Measurements from ENCODE around the gene PRKCE. TPM values are rescaled to one million over a fixed set of nuclear protein-coding genes. Genes with fewer than 3 reads are reported as not detected.
A peak's percentile ranks its signal among the peaks of the same experiment; 100 is the strongest.

PRKCE gene
- total and polyA plus RNA-seq, 2 donors (not counting 1 experiment from before 2014, with no cell fraction given): 23.6 to 271 TPM

DNA sequence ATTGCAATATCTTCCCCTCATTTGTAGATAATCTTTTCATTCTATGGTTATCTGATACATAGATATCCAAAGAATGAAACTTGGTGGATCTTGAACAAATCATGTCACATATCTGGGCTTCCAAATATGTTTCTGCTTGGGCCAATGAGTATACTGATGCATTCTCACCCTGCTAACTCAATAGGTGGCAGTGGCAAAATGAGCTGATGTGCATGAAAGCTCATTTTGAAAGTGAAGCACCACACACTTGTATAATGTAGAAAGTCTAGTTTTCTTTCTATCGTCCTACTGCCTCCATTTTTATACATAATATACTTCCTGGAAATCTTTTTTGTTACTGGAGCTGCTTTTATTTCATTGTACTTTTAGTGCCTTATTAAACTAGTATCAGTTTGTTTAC lies 208.2 kb downstream of the PRKCE start:
- Mint-ChIP-seq H3K27ac (no peak overlapping the region), H3K27me3 (no peaks in the 10 kb centered on the region), H3K4me3 (peak overlapping the region; percentile 84), H3K4me1 (peaks cover 44% of the 10 kb centered on the region), H3K9me3 (ENCODE audit: insufficient read depth) (no peaks in the 10 kb centered on the region)
- TF ChIP-seq EZH2 (IDR thresholded peaks at IDR 0.05; ENCODE audit: borderline replicate concordance, insufficient read depth, low read depth, low read length, poor library complexity, severe bottlenecking): no peak
- TF ChIP-seq, protein P1, sequence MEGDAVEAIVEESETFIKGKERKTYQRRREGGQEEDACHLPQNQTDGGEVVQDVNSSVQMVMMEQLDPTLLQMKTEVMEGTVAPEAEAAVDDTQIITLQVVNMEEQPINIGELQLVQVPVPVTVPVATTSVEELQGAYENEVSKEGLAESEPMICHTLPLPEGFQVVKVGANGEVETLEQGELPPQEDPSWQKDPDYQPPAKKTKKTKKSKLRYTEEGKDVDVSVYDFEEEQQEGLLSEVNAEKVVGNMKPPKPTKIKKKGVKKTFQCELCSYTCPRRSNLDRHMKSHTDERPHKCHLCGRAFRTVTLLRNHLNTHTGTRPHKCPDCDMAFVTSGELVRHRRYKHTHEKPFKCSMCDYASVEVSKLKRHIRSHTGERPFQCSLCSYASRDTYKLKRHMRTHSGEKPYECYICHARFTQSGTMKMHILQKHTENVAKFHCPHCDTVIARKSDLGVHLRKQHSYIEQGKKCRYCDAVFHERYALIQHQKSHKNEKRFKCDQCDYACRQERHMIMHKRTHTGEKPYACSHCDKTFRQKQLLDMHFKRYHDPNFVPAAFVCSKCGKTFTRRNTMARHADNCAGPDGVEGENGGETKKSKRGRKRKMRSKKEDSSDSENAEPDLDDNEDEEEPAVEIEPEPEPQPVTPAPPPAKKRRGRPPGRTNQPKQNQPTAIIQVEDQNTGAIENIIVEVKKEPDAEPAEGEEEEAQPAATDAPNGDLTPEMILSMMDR (IDR thresholded peaks at IDR 0.05): no peak
- Histone ChIP-seq H3K4me1 (ENCODE audit: control insufficient read depth in 2 of 2, insufficient read depth in 2 of 2, low read length in 2 of 2) (peaks cover 31 to 35% of the 10 kb centered on the region in 2 donors), H3K27ac (ENCODE audit: low read length in 2 of 2) (peak overlapping the region in 1 of 2 donors; percentile 60), H4K20me1 (ENCODE audit: control insufficient read depth, insufficient read depth, low read length, poor library complexity, severe bottlenecking) (peaks cover 23% of the 10 kb centered on the region), H3K4me2 (replicated peaks; ENCODE audit: low read depth, low read length, poor library complexity, severe bottlenecking) (peak overlapping the region; percentile 83), H3K9ac (ENCODE audit: low read length) (peak overlapping the region; percentile 68), H3K9me3 (ENCODE audit: control extremely low read depth in 1 of 3, control insufficient read depth in 2 of 3, insufficient read depth in 1 of 3, low read length in 2 of 3) (peaks cover 0 to 4% (median 0%) of the 10 kb centered on the region in 3 donors), H3K4me3 (ENCODE audit: control extremely low read depth in 1 of 5, extremely low read depth in 1 of 5, insufficient read depth in 1 of 5, low read depth in 2 of 5, low read length in 4 of 5) (no peak overlapping the region), H3K27me3 (replicated peaks in 1 of 4; ENCODE audit: control extremely low read depth in 1 of 4, control insufficient read depth in 3 of 4, insufficient read depth in 4 of 4, low read length in 3 of 4) (no peaks in the 10 kb centered on the region), H3K79me2 (ENCODE audit: control insufficient read depth, insufficient read depth, low read length) (peaks cover 81% of the 10 kb centered on the region), H2AFZ (ENCODE audit: insufficient read depth, low read depth, low read length, poor library complexity, severe bottlenecking) (no peak overlapping the region), H3K36me3 (replicated peaks in 1 of 2; ENCODE audit: control extremely low read depth in 1 of 2, control insufficient read depth in 1 of 2, extremely low read depth in 1 of 2, insufficient read depth in 2 of 2, low read length in 1 of 2) (peaks cover 0 to 8% of the 10 kb centered on the region in 2 experiments)
- POLR2A ChIA-PET: no interaction called here
- no peak for DNase-seq
- CTCF ChIA-PET: no interaction called here
- WGBS (ENCODE audit: insufficient coverage): no CpG with 5 or more reads among the region's 1 CpG
- intact Hi-C loops (cut with micrococcal nuclease): no loop called here
- no peak for ATAC-seq (ENCODE audit: low read depth)

DNA sequence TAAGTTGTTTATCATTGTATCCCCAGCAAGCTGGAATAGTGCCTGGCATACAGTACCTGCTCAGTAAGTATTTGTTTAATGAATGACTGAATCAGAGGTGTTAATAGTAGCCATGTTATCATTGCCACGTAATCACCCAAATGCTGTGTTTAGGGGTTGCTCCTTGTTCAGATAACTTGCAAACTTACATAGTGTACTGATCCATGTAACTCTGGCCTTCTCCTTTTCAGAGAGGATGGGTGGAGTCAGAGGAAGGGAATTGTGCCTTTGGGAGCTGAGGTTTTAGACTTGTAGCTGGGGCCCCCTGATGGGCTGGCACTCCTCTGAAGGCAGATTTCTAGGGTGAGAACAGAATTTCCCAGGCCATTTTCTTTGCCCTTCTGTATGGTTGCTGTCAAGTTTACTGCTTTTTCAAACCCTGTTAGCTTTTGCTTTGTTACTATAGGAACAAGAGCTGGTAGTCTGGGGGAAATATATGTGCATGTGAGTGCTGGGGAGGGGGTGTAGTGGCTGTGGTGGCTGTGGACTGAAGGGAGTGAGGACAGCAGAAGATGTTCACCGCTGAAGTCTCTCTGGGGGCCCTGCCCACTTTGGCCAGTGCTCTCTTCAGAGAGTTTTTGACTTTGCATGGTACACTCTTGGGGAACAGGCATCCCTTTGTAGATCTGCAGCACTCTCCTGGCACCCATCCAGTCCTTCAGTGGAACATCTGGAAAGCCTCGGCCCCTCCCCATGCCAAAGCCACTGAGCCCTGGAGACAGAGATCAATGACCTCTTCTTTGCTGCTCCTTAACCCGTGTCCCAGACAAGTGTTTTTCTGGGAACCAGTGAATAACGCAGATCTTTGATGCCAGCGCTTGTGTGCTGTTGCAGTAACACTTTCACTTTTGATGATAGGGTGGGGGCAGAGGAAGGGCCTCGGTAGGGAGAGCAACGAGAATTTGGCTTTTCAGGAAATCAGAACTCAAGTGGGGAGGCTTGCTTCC lies 209.0 kb downstream of the PRKCE start:
- H3K4me3 ChIP-seq (ENCODE audit: control extremely low read depth in 1 of 5, extremely low read depth in 1 of 5, insufficient read depth in 1 of 5, low read depth in 2 of 5, low read length in 4 of 5): peak overlapping the region; percentile 8 to 64 (median 50)
- WGBS (ENCODE audit: insufficient coverage): 2% methylated on average over 7 of the region's 8 CpGs
- peaks cover 31 to 35% of the 10 kb centered on the region in 2 donors for H3K4me1 ChIP-seq (ENCODE audit: control insufficient read depth in 2 of 2, insufficient read depth in 2 of 2, low read length in 2 of 2)
- peak overlapping the region; percentile 55 for H2AFZ ChIP-seq (ENCODE audit: insufficient read depth, low read depth, low read length, poor library complexity, severe bottlenecking)
- no peaks in the 10 kb centered on the region for H3K27me3 ChIP-seq (replicated peaks in 1 of 4; ENCODE audit: control extremely low read depth in 1 of 4, control insufficient read depth in 3 of 4, insufficient read depth in 4 of 4, low read length in 3 of 4)
- peaks cover 23% of the 10 kb centered on the region for H4K20me1 ChIP-seq (ENCODE audit: control insufficient read depth, insufficient read depth, low read length, poor library complexity, severe bottlenecking)
- intact Hi-C loops (cut with micrococcal nuclease): no loop called here
- H3K79me2 ChIP-seq (ENCODE audit: control insufficient read depth, insufficient read depth, low read length): peaks cover 79% of the 10 kb centered on the region
- peak overlapping the region in 1 of 2 donors; percentile 60 for H3K27ac ChIP-seq (ENCODE audit: low read length in 2 of 2)
- Mint-ChIP-seq H3K4me3 (peak overlapping the region; percentile 84), H3K27me3 (no peaks in the 10 kb centered on the region), H3K9me3 (ENCODE audit: insufficient read depth) (no peaks in the 10 kb centered on the region), H3K27ac (peak overlapping the region; percentile 57), H3K4me1 (peaks cover 43% of the 10 kb centered on the region)
- peak overlapping the region; percentile 83 for H3K4me2 ChIP-seq (replicated peaks; ENCODE audit: low read depth, low read length, poor library complexity, severe bottlenecking)
- ATAC-seq (ENCODE audit: low read depth) (peak; percentile 57), DNase-seq (peak; percentile 47)
- TF ChIP-seq EZH2 (IDR thresholded peaks at IDR 0.05; ENCODE audit: borderline replicate concordance, insufficient read depth, low read depth, low read length, poor library complexity, severe bottlenecking): no peak
- TF ChIP-seq, protein P1 (IDR thresholded peaks at IDR 0.05): no peak
- ChIA-PET POLR2A (no interaction called here), CTCF (no interaction called here)
- H3K9ac ChIP-seq (ENCODE audit: low read length): peak overlapping the region; percentile 68
- H3K36me3 ChIP-seq (replicated peaks in 1 of 2; ENCODE audit: control extremely low read depth in 1 of 2, control insufficient read depth in 1 of 2, extremely low read depth in 1 of 2, insufficient read depth in 2 of 2, low read length in 1 of 2): peaks cover 0 to 8% of the 10 kb centered on the region in 2 experiments
- peaks cover 0 to 4% (median 0%) of the 10 kb centered on the region in 3 donors for H3K9me3 ChIP-seq (ENCODE audit: control extremely low read depth in 1 of 3, control insufficient read depth in 2 of 3, insufficient read depth in 1 of 3, low read length in 2 of 3)
